ENCODE data around the gene MRPS5.
"Not testable (repeated sequence)": the region's sequence is repeated elsewhere in the genome, so short reads cannot be mapped to it uniquely, and the experiment has no call there.

Gene MRPS5

DNA sequence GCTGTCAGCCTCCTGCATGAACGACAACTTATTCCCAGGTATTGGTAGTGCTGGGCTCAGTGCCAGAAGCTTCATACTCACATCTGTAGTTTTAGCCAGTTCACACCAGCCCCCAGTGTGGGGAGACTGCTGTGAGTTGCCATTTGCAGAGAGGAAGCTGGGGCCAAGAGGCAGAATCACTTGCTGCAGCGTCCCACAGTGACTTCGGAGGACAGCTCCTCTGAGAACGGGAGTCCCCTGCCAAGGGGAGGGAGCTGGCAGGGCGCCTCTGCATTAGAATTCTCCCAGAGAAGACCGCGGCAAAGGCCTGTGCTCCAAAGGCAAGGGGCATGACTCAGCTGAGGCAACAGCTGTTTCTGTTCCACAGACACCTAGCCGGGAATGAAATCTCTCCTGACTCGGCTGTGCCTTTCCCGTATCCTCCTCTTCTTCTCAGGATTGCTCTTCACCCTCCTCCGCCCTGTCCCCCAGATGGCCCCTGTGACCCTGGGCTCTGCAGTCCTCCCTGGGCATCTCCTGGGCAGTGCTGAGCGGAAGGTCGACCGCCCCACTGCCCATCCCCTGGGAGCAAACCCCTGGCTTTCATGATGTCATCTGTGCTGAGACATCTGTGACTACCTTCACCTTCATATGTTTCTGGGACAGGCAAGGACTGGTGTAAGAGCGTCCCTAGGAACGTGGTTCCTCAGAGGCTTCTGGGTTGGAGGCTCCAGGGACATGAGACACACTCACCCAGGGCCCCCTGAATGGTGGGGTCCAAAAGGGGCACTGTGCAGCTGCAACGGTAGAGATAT lies 78.1 kb downstream of the MRPS5 start:
- Histone ChIP-seq H3K27me3 (ENCODE audit: control insufficient read depth, insufficient read depth, low read length) (no peaks in the 10 kb centered on the region), H3K9ac (ENCODE audit: low read depth, low read length) (no peak overlapping the region), H3K36me3 (ENCODE audit: control insufficient read depth, insufficient read depth, low read length) (no peaks in the 10 kb centered on the region), H3K4me1 (ENCODE audit: control insufficient read depth, insufficient read depth, low read length) (peaks cover 7% of the 10 kb centered on the region; the same call in 1 of the 2 replicates), H3K4me3 (ENCODE audit: low read depth, low read length) (no peak overlapping the region), H3K27ac (ENCODE audit: low read depth, low read length) (no peak overlapping the region), H3K9me3 (ENCODE audit: control insufficient read depth, insufficient read depth, low read length) (no peaks in the 10 kb centered on the region)

DNA sequence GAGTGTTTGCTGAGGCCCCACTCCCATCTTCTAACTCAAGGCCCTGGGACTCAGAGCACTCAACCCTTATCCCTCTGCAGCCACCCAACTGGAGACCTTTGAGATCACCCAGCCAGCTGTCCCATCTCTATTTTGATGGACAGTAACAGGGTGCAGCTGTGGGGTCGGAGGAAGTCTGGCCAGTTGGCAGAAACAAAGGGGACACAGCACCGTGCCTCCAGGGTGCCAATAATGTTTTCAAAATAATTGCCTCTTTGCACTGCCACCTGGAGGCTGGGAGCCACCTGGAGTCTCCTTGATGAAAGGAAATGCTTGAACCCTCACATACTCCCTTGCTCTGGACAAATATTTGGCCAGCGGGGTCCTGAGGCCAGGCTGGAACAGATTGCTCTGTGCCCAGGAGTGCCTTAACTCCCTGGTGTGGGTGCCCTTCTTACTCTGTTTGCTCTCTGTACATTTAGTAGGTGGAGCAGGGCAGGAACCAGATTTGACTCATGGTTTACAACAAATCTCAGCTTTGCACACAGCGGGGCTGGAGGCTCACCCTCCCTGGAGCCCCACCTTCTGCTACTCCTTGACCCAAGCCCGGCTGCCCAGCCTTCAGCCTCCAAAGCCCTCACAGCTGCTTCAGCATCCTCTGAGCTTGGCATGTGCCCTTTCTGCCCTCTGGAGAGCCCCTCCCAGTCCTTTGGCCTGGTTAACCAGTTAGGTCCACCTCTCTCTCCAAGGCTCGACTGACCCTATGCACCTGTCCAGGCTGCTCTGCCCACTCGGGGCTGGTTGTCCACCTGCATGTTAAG lies 78.9 kb downstream of the MRPS5 start:
- Histone ChIP-seq H3K27ac (ENCODE audit: low read depth, low read length) (no peak overlapping the region), H3K36me3 (ENCODE audit: control insufficient read depth, insufficient read depth, low read length) (no peaks in the 10 kb centered on the region), H3K9me3 (ENCODE audit: control insufficient read depth, insufficient read depth, low read length) (no peaks in the 10 kb centered on the region), H3K27me3 (ENCODE audit: control insufficient read depth, insufficient read depth, low read length) (no peaks in the 10 kb centered on the region), H3K4me3 (ENCODE audit: low read depth, low read length) (no peak overlapping the region), H3K4me1 (ENCODE audit: control insufficient read depth, insufficient read depth, low read length) (peaks cover 7% of the 10 kb centered on the region; the same call in 1 of the 2 replicates), H3K9ac (ENCODE audit: low read depth, low read length) (no peak overlapping the region)

DNA sequence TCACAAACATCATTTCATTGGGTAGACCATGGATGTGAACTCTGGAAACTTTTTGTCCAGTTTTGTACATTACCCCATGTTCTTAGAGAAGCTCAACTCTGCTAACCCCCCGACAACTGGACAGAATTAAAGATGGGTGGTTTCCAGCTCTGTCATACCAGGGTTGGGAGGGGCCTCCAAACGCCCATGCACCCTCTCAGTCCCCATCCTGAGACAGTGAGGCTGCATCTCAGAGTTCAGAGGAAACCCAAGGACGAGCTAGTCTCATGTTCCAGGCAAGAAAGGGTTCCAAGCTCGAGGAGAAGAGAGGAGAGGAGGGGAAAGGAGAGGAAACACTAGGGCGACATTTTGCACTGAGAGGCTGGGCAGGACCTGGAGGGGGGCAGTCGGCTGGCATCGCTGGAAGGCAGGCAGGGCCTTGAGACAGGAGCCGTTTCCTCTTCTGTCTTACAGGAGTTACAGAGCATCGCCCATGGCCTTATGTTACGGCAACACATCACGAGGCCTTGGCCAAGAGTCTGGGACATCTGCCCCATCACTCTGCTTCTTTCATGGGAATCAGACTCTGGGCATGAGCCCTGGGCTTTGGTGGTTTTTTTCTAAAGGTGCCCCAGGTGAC lies 79.7 kb downstream of the MRPS5 start:
- Histone ChIP-seq H3K4me1 (ENCODE audit: control insufficient read depth, insufficient read depth, low read length) (peaks cover 7% of the 10 kb centered on the region; the same call in 1 of the 2 replicates), H3K9ac (ENCODE audit: low read depth, low read length) (no peak overlapping the region), H3K27me3 (ENCODE audit: control insufficient read depth, insufficient read depth, low read length) (no peaks in the 10 kb centered on the region), H3K4me3 (ENCODE audit: low read depth, low read length) (no peak overlapping the region), H3K36me3 (ENCODE audit: control insufficient read depth, insufficient read depth, low read length) (no peaks in the 10 kb centered on the region), H3K27ac (ENCODE audit: low read depth, low read length) (no peak overlapping the region), H3K9me3 (ENCODE audit: control insufficient read depth, insufficient read depth, low read length) (no peaks in the 10 kb centered on the region; the same call in 1 of the 2 replicates)

DNA sequence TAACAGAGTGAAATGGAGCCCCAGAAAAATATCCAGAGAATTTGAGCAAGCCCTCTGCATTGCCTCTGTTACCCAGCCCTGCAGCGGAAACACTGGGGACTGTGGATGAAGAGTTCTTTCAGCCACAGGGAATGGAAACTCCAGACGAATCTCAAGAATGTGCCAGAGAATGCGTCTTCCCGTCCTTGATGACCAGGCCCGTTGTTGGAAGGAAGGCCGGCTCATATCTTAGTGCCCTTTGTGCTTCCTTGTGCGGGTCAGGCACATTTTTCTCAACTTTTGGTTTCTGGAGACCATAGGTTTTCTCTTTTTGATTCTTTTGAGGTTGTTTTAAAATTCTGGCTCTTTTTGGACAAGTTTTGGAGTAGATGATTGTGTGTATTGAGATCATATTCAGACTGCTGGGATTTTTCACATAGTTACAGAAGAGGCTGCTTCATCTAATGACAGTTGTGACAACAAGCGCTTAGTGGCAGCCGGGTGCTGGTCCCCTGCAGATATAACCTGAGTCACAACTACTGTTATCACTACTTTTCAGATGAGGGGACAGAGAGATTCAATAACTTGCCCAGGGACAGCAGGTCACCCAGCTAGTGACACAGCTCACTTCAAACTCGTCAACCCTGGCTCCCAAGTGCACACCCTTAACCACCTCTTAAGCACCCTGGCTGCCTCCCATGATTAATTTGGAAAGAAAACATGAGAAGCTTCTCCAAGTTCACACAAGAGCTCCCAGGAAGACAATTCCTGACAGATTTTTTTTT lies 80.4 kb downstream of the MRPS5 start:
- H3K4me1 ChIP-seq (ENCODE audit: control insufficient read depth, insufficient read depth, low read length) = peaks cover 7% of the 10 kb centered on the region; the same call in 1 of the 2 replicates
- no peak overlapping the region for H3K4me3 ChIP-seq (ENCODE audit: low read depth, low read length)
- H3K27me3 ChIP-seq (ENCODE audit: control insufficient read depth, insufficient read depth, low read length) = no peaks in the 10 kb centered on the region; the same call in 1 of the 2 replicates
- H3K27ac ChIP-seq (ENCODE audit: low read depth, low read length) = no peak overlapping the region
- no peaks in the 10 kb centered on the region; the same call in 1 of the 2 replicates for H3K9me3 ChIP-seq (ENCODE audit: control insufficient read depth, insufficient read depth, low read length)
- no peak overlapping the region for H3K9ac ChIP-seq (ENCODE audit: low read depth, low read length)
- H3K36me3 ChIP-seq (ENCODE audit: control insufficient read depth, insufficient read depth, low read length) = no peaks in the 10 kb centered on the region

DNA sequence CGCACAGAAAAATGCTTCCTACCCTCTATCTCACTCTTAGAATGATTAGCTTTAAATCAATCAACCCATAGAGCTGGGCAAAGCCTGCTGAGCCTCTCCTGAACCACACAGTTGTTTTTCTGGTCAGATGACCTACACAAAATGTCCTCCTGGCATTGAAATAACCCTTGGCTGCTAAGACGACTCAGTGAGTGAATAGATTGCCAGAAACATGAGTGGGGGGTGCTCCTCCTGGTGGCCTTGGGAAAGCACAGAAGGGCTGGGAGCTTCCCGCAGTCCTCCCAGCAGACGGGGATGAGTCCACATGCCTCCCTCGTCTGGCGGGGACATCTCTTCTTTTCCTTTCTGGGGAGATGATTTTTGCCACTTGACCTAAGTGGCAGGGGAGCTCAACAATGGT lies 81.2 kb downstream of the MRPS5 start:
- H3K9me3 ChIP-seq (ENCODE audit: control insufficient read depth, insufficient read depth, low read length) = no peaks in the 10 kb centered on the region; the same call in 1 of the 2 replicates
- no peak overlapping the region for H3K9ac ChIP-seq (ENCODE audit: low read depth, low read length)
- no peak overlapping the region for H3K27ac ChIP-seq (ENCODE audit: low read depth, low read length)
- H3K4me1 ChIP-seq (ENCODE audit: control insufficient read depth, insufficient read depth, low read length) = peaks cover 7% of the 10 kb centered on the region; the same call in 1 of the 2 replicates
- H3K4me3 ChIP-seq (ENCODE audit: low read depth, low read length) = no peak overlapping the region
- H3K36me3 ChIP-seq (ENCODE audit: control insufficient read depth, insufficient read depth, low read length) = no peaks in the 10 kb centered on the region
- no peaks in the 10 kb centered on the region; the same call in 1 of the 2 replicates for H3K27me3 ChIP-seq (ENCODE audit: control insufficient read depth, insufficient read depth, low read length)

DNA sequence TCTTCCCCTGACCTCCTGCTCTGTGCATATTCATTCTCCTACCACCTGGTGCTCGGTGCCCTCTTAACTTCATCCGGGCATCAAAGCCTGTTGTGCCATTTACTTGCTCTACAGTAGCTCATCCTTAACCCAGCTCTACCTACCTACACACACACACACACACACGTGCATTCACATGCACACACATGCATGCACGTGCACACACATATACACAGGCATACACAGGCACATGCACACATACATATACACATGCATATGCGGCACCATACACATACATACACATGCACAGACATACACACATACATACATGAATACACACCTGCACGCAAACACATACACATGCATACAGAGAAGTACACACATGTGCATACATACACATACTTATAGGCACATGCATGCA lies 81.6 kb downstream of the MRPS5 start:
- Histone ChIP-seq H3K36me3 (ENCODE audit: control insufficient read depth, insufficient read depth, low read length) (no peaks in the 10 kb centered on the region), H3K4me1 (ENCODE audit: control insufficient read depth, insufficient read depth, low read length) (peaks cover 7% of the 10 kb centered on the region; the same call in 1 of the 2 replicates), H3K9me3 (ENCODE audit: control insufficient read depth, insufficient read depth, low read length) (no peaks in the 10 kb centered on the region; the same call in 1 of the 2 replicates), H3K27me3 (ENCODE audit: control insufficient read depth, insufficient read depth, low read length) (no peaks in the 10 kb centered on the region; the same call in 1 of the 2 replicates), H3K27ac (ENCODE audit: low read depth, low read length) (no peak overlapping the region), H3K4me3 (ENCODE audit: low read depth, low read length) (no peak overlapping the region), H3K9ac (ENCODE audit: low read depth, low read length) (no peak overlapping the region)

DNA sequence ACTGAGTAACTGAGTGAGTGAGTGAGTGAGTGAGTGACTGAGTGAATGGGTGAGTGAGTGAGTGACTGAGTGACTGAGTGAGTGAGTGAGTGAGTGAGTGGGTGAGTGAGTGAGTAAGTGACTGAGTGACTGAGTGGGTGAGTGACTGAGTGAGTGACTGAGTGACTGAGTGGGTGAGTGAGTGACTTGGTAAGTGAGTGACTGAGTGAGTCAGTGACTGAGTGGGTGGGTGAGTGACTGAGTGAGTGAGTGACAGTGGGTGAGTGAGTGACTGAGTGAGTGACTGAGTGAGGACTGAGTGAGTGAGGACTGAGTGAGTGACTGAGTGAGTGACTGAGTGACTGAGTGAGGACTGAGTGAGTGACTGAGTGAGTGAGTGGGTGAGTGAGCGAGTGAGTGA lies 82.2 kb downstream of the MRPS5 start:
- Histone ChIP-seq H3K27me3 (ENCODE audit: control insufficient read depth, insufficient read depth, low read length) (no peaks in the 10 kb centered on the region; the same call in 1 of the 2 replicates), H3K9ac (ENCODE audit: low read depth, low read length) (no peak overlapping the region), H3K36me3 (ENCODE audit: control insufficient read depth, insufficient read depth, low read length) (no peaks in the 10 kb centered on the region), H3K4me1 (ENCODE audit: control insufficient read depth, insufficient read depth, low read length) (peaks cover 7% of the 10 kb centered on the region; the same call in 1 of the 2 replicates), H3K9me3 (ENCODE audit: control insufficient read depth, insufficient read depth, low read length) (no peaks in the 10 kb centered on the region; the same call in 1 of the 2 replicates), H3K4me3 (ENCODE audit: low read depth, low read length) (no peak overlapping the region), H3K27ac (ENCODE audit: low read depth, low read length) (no peak overlapping the region)

DNA sequence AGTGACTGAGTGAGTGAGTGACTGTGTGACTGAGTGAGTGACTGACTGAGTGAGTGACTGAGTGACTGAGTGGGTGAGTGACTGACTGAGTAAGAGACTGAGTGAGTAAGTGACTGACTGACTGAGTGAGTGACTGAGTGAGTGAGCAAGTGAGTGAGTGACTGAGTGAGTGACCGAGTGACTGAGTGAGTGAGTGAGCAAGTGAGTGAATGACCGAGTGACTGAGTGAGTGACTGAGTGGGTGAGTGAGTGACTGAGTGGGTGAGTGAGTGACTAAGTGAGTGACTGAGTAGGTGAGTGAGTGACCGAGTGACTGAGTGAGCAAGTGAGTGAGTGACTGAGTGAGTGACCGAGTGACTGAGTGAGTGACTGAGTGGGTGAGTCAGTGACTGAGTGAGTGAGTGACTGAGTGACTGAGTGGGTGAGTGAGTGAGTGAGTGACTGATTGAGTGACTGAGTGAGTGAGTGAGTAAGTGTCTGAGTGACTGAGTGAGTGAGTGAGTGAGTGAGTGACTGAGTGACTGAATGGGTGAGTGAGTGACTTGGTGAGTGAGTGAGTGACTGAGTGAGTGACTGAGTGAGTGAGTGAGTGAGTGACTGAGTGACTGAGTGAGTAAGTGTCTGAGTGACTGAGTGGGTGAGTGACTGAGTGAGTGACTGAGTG lies 82.8 kb downstream of the MRPS5 start:
- peaks cover 7% of the 10 kb centered on the region; the same call in 1 of the 2 replicates for H3K4me1 ChIP-seq (ENCODE audit: control insufficient read depth, insufficient read depth, low read length)
- no peaks in the 10 kb centered on the region; the same call in 1 of the 2 replicates for H3K27me3 ChIP-seq (ENCODE audit: control insufficient read depth, insufficient read depth, low read length)
- H3K4me3 ChIP-seq (ENCODE audit: low read depth, low read length) = no peak overlapping the region
- no peak overlapping the region for H3K9ac ChIP-seq (ENCODE audit: low read depth, low read length)
- no peak overlapping the region for H3K27ac ChIP-seq (ENCODE audit: low read depth, low read length)
- H3K36me3 ChIP-seq (ENCODE audit: control insufficient read depth, insufficient read depth, low read length) = no peaks in the 10 kb centered on the region
- H3K9me3 ChIP-seq (ENCODE audit: control insufficient read depth, insufficient read depth, low read length) = no peaks in the 10 kb centered on the region; the same call in 1 of the 2 replicates

DNA sequence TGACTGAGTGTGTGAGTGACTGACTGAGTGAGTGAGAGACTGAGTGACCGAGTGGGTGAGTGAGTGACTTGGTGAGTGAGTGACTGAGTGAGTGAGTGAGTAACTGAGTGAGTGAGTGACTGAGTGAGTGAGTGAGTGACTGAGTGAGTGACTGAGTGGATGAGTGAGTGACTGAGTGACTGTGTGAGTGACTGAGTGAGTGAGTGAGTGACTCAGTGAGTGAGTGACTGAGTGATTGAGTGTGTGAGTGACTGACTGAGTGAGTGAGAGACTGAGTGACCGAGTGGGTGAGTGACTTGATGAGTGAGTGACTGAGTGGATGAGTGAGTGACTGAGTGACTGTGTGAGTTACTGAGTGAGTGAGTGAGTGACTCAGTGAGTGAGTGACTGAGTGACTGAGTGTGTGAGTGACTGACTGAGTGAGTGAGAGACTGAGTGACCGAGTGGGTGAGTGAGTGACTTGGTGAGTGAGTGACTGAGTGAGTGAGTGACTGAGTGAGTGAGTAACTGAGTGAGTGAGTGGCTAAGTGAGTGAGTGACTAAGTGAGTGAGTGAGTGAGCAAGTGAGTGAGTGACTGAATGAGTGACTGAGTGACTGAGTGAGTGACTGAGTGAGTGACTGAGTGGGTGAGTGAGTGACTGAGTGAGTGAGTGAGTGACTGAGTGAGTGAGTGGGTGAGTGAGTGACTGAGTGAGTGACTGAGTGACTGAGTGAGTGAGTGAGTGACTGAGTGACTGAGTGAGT lies 83.6 kb downstream of the MRPS5 start:
- H3K36me3 ChIP-seq (ENCODE audit: control insufficient read depth, insufficient read depth, low read length); H3K9me3 ChIP-seq (ENCODE audit: control insufficient read depth, insufficient read depth, low read length); H3K4me3 ChIP-seq (ENCODE audit: low read depth, low read length); H3K27ac ChIP-seq (ENCODE audit: low read depth, low read length); H3K9ac ChIP-seq (ENCODE audit: low read depth, low read length); H3K27me3 ChIP-seq (ENCODE audit: control insufficient read depth, insufficient read depth, low read length); H3K4me1 ChIP-seq (ENCODE audit: control insufficient read depth, insufficient read depth, low read length): not testable (repeated sequence)
